Mammary epithelial cell (primary cell): Measurements from ENCODE around the gene ZNF180.

Source experiments
- CTCF ChIP-seq, 2 donors: IDR thresholded peaks in 1 of 2; conservative IDR thresholded peaks in 1 of 2; 2 replicates each; pipeline ENCODE4 v1.5.1; 2011 to 2012; ENCODE audit warnings: inconsistent platforms in 2 of 2, low read length in 2 of 2, mild to moderate bottlenecking in 2 of 2, control low read depth in 1 of 2, low read depth in 1 of 2; ENCODE audit not compliant: insufficient read depth in 1 of 2; ENCODE audit errors: extremely low read depth in 1 of 2
- EZH2 ChIP-seq: IDR thresholded peaks from 2 replicates; pipeline ENCODE4 v1.6.1; 2012; ENCODE audit warnings: low read length, inconsistent platforms, borderline replicate concordance

GRCh38 chr19:44549507-44549906 lies 49.2 kb upstream of the ZNF180 start:
- TF ChIP-seq EZH2 (no peak), CTCF (conservative IDR thresholded peaks at IDR 0.05 in 1 of 2, IDR thresholded peaks at IDR 0.05 in 1 of 2; ENCODE audit: extremely low read depth in 1 of 2, insufficient read depth in 1 of 2, low read depth in 1 of 2, low read length in 2 of 2) (no peak)
